ENCODE measurements around the gene SRC.

GRCh38 chr20:37296371-37296770 is 49.6 kb upstream of the SRC start:
- TF ChIP-seq SPI1 (IDR thresholded peaks at IDR 0.05; ENCODE audit: low read depth, low read length) = no peak
- TF ChIP-seq POLR2A (IDR thresholded peaks at IDR 0.05; ENCODE audit: low read depth, low read length) = no peak
